Neural progenitor cell (in vitro differentiated cells): ENCODE results near the gene ZNF787. TPM values are rescaled to one million over a fixed set of nuclear protein-coding genes. Genes with fewer than 3 reads are reported as not detected.

ENCODE experiments used
- DNase-seq: peaks from one replicate; pipeline ENCODE4 v3.0.0-alpha.2; 2016; ENCODE audit warnings: low spot score
- H2AFZ ChIP-seq: fragments of 200-600 bp; sonication (generic); replicated peaks from 2 replicates; pipeline ENCODE4 v1.6.1; 2016; ENCODE audit warnings: antibody characterized with exemption
- H3F3A ChIP-seq: fragments of 200-600 bp; sonication (generic); 2 replicates; pipeline ENCODE4 v1.6.1; 2016; ENCODE audit warnings: antibody characterized with exemption, low read depth
- H3K27ac ChIP-seq: fragments of 200-600 bp; sonication (generic); 2 replicates; pipeline ENCODE4 v1.5.1; 2016; ENCODE audit warnings: mild to moderate bottlenecking
- H3K27me3 ChIP-seq: fragments of 200-600 bp; sonication (generic); 2 replicates; pipeline ENCODE4 v1.6.1; 2016; ENCODE audit warnings: mild to moderate bottlenecking, moderate library complexity
- H3K36me3 ChIP-seq: fragments of 200-600 bp; sonication (generic); 2 replicates; pipeline ENCODE4 v1.5.1; 2016
- H3K4me1 ChIP-seq: fragments of 200-600 bp; sonication (generic); 2 replicates; pipeline ENCODE4 v1.6.1; 2016; ENCODE audit warnings: mixed run types
- H3K4me2 ChIP-seq: fragments of 200-600 bp; sonication (generic); 2 replicates; pipeline ENCODE4 v1.6.1; 2016
- H3K4me3 ChIP-seq: fragments of 200-600 bp; sonication (generic); 2 replicates; pipeline ENCODE4 v1.5.1; 2016
- H3K79me2 ChIP-seq: fragments of 200-600 bp; sonication (generic); 2 replicates; pipeline ENCODE4 v1.6.1; 2016; ENCODE audit warnings: low read depth
- H3K9ac ChIP-seq: fragments of 200-600 bp; sonication (generic); 2 replicates; pipeline ENCODE4 v1.6.1; 2016
- H3K9me3 ChIP-seq: fragments of 200-600 bp; sonication (generic); 2 replicates; pipeline ENCODE4 v1.5.1; 2016; ENCODE audit warnings: low read depth
- H4K20me1 ChIP-seq: fragments of 200-600 bp; sonication (generic); 2 replicates; pipeline ENCODE4 v1.6.1; 2016; ENCODE audit warnings: low read depth
- H3K27ac Mint-ChIP-seq: 3 replicates; pipeline ENCODE4 v1.8.0; 2021; ENCODE audit warnings: mixed read lengths
- H3K27me3 Mint-ChIP-seq: 2 replicates; pipeline ENCODE4 v1.8.0; 2022; ENCODE audit warnings: low read depth, mild to moderate bottlenecking, inconsistent platforms, moderate library complexity, mixed read lengths; ENCODE audit not compliant: insufficient read depth
- H3K36me3 Mint-ChIP-seq: 3 replicates; pipeline ENCODE4 v1.8.0; 2021; ENCODE audit warnings: mixed read lengths
- H3K4me1 Mint-ChIP-seq: 3 replicates; pipeline ENCODE4 v1.8.0; 2021; ENCODE audit warnings: mixed read lengths
- H3K4me3 Mint-ChIP-seq: 3 replicates; pipeline ENCODE4 v1.8.0; 2021; ENCODE audit warnings: mild to moderate bottlenecking, moderate library complexity, mixed read lengths
- H3K9me3 Mint-ChIP-seq: 3 replicates; pipeline ENCODE4 v1.8.0; 2020; ENCODE audit warnings: mixed read lengths
- EZH2 ChIP-seq: fragments of 200-600 bp; sonication (generic); IDR thresholded peaks from 2 replicates; pipeline ENCODE4 v1.6.1; 2017; ENCODE audit warnings: antibody characterized with exemption, mild to moderate bottlenecking, moderate library complexity
- EZH2phosphoT487 ChIP-seq: fragments of 200-600 bp; sonication (generic); IDR thresholded peaks from 2 replicates; pipeline ENCODE4 v1.6.1; 2017; ENCODE audit warnings: antibody characterized with exemption
- total RNA-seq: library from RNA; depleted of rRNA; stranded (reverse); fragments of >200 nt; gene quantifications from 2 replicates; pipeline ENCODE4 v1.2.3, GENCODE V29; 2015; ENCODE audit warnings: low replicate concordance
- TF ChIP-seq, protein P1 (sequence below): fragments of 200-600 bp; sonication (generic); IDR thresholded peaks from 2 replicates; pipeline ENCODE4 v1.5.1; 2017; ENCODE audit warnings: antibody characterized with exemption, mild to moderate bottlenecking

The ZNF787 gene
- total RNA-seq, 1 donor from 2014 or later = 2.2 TPM

DNA sequence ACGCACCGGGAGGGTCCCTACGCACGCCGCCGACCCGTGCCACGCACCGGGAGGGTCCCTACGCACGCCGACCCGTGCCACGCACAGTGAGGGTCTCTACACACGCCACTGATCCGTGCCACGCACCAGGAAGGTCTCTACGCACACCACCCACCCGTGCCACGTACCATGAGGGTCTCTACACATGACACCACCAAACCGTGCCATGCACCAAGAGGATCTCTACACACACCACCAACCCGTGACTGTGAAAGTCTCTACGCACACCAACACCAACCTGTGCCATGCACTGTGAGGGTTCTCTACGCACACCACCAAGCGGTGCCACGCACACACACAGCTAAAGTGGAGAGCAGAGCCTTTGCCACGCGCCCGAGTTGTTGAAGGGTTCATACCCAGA is 16.7 kb downstream of the ZNF787 start:
- no peak overlapping the region for H3K27ac ChIP-seq
- Mint-ChIP-seq H3K9me3 (no peaks in the 10 kb centered on the region), H3K4me3 (peak overlapping the region; percentile 69), H3K27me3 (no peaks in the 10 kb centered on the region), H3K27ac (peak overlapping the region; percentile 95), H3K36me3 (peaks cover 24% of the 10 kb centered on the region), H3K4me1 (peaks cover 38% of the 10 kb centered on the region)
- peaks cover 11% of the 10 kb centered on the region for H3K4me1 ChIP-seq
- TF ChIP-seq, protein P1, sequence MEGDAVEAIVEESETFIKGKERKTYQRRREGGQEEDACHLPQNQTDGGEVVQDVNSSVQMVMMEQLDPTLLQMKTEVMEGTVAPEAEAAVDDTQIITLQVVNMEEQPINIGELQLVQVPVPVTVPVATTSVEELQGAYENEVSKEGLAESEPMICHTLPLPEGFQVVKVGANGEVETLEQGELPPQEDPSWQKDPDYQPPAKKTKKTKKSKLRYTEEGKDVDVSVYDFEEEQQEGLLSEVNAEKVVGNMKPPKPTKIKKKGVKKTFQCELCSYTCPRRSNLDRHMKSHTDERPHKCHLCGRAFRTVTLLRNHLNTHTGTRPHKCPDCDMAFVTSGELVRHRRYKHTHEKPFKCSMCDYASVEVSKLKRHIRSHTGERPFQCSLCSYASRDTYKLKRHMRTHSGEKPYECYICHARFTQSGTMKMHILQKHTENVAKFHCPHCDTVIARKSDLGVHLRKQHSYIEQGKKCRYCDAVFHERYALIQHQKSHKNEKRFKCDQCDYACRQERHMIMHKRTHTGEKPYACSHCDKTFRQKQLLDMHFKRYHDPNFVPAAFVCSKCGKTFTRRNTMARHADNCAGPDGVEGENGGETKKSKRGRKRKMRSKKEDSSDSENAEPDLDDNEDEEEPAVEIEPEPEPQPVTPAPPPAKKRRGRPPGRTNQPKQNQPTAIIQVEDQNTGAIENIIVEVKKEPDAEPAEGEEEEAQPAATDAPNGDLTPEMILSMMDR = no peak
- no peak for TF ChIP-seq EZH2
- TF ChIP-seq EZH2phosphoT487 = no peak
- H3K27me3 ChIP-seq = no peaks in the 10 kb centered on the region
- H2AFZ ChIP-seq = no peak overlapping the region
- peaks cover 5% of the 10 kb centered on the region for H3F3A ChIP-seq
- H3K9ac ChIP-seq = no peak overlapping the region
- peaks cover 77% of the 10 kb centered on the region for H3K79me2 ChIP-seq
- peaks cover 71% of the 10 kb centered on the region for H4K20me1 ChIP-seq
- no peaks in the 10 kb centered on the region for H3K9me3 ChIP-seq
- H3K4me2 ChIP-seq = no peak overlapping the region
- DNase-seq = no peak
- no peak overlapping the region for H3K4me3 ChIP-seq
- H3K36me3 ChIP-seq = no peaks in the 10 kb centered on the region

DNA sequence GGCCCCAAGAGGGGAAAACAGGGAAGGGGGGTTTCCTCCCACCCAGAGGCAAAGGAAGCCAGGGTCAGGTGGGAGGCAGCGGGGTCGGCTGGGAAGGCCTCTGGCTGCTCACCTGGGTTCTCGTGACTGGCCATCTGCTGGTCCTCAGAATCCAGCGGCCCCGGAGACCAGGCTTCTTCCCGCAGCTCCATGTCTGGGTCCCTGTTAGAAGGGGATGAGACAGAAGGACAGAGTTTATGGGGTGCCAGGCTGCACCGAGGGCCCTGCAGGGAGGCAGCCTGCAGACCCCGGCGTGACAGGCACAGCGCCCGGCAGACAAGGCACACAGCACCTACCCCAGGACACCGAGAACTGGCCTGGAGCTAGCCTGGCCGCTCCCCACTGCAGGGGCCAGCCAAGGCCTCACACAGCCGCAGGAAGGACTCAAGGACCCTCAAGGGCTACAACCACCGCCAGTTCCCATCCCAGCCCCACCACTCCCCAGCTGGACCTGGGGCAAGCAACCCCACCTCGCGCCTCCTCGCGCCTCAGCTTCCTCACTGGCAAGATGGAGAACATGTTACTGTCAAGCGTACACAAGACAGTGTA is 18.0 kb downstream of the ZNF787 start:
- peaks cover 58% of the 10 kb centered on the region for H4K20me1 ChIP-seq
- Mint-ChIP-seq H3K9me3 (no peaks in the 10 kb centered on the region), H3K4me1 (peaks cover 30% of the 10 kb centered on the region), H3K4me3 (peak overlapping the region; percentile 52), H3K27ac (peak overlapping the region; percentile 92), H3K36me3 (peaks cover 26% of the 10 kb centered on the region), H3K27me3 (no peaks in the 10 kb centered on the region)
- no peak overlapping the region for H3K9ac ChIP-seq
- peaks cover 4% of the 10 kb centered on the region for H3K4me1 ChIP-seq
- H3K9me3 ChIP-seq = no peaks in the 10 kb centered on the region
- H3K4me3 ChIP-seq = no peak overlapping the region
- H3K36me3 ChIP-seq = no peaks in the 10 kb centered on the region
- DNase-seq = no peak
- H2AFZ ChIP-seq = no peak overlapping the region
- TF ChIP-seq EZH2phosphoT487 = no peak
- TF ChIP-seq, protein P1 = no peak
- TF ChIP-seq EZH2 = no peak
- no peak overlapping the region for H3K27ac ChIP-seq
- H3K4me2 ChIP-seq = no peak overlapping the region
- H3K79me2 ChIP-seq = peaks cover 65% of the 10 kb centered on the region
- H3K27me3 ChIP-seq = no peaks in the 10 kb centered on the region
- H3F3A ChIP-seq = peaks cover 5% of the 10 kb centered on the region

DNA sequence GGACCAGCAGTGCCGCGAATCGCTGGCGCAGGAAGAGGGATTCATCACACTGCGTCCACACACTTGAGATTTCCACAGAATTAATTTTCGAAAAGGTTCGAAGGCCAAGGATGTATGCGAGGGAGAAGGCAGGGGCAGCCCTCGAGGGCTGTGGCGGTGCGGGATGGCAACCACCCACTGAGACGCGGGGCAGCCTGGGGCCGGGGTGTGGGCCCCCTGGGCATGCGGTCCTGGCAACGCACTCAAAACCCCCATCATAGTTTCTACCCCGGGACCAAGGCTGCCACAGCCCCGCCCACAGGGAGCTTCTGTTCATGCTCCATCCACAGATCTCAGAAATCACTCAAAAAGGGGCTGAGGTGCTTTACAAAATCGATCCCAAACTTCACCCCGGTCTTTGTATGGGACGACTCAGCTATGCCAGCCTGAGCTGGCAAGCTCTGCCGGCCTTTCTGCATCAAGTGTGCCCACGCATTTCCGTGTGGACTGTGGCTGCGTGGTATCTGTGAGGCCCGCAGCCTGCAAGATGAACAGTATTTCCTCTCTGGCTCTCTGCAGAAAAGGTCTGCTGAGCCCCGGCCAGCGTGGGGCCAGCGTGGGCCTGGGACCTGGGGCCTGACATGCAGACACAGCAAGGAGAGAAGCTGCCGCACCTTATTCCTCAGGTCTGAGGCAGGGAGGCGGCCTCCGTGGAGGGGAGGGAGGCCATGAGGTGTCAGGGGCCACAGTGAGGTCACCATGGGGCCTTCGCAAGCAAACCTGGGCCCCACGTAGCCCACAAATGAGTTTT is 19.2 kb downstream of the ZNF787 start:
- H3K79me2 ChIP-seq = peaks cover 65% of the 10 kb centered on the region
- no peaks in the 10 kb centered on the region for H3K9me3 Mint-ChIP-seq

More for the DNA sequence above, 19.2 kb downstream of the ZNF787 start:
- peaks cover 5% of the 10 kb centered on the region for H3F3A ChIP-seq
- TF ChIP-seq, protein P1 = no peak
- TF ChIP-seq EZH2 (no peak), EZH2phosphoT487 (no peak)
- Mint-ChIP-seq H3K27ac (peak overlapping the region; percentile 29), H3K4me3 (no peak overlapping the region), H3K4me1 (peaks cover 25% of the 10 kb centered on the region), H3K27me3 (peaks cover 4% of the 10 kb centered on the region), H3K36me3 (peaks cover 28% of the 10 kb centered on the region)
- H2AFZ ChIP-seq = no peak overlapping the region
- no peak overlapping the region for H3K4me3 ChIP-seq
- H4K20me1 ChIP-seq = peaks cover 52% of the 10 kb centered on the region
- H3K9me3 ChIP-seq = no peaks in the 10 kb centered on the region
- no peak overlapping the region for H3K4me2 ChIP-seq
- DNase-seq = no peak
- H3K36me3 ChIP-seq = no peaks in the 10 kb centered on the region
- H3K4me1 ChIP-seq = peaks cover 4% of the 10 kb centered on the region
- no peak overlapping the region for H3K9ac ChIP-seq
- H3K27me3 ChIP-seq = no peaks in the 10 kb centered on the region
- H3K27ac ChIP-seq = no peak overlapping the region
